Right ventricle myocardium superior (tissue), 1 donor: ENCODE data around the gene EEF1E1. TPM values are rescaled to one million over a fixed set of nuclear protein-coding genes. Genes with fewer than 3 reads are reported as not detected.

Experiments used
- total RNA-seq: library from RNA; stranded (reverse); fragmentation: NEBNext Ultra II Directional; extraction: Animal tissue kit (Norgen Biotek cat#: 25700); gene quantifications from one replicate; pipeline ENCODE4 v1.2.1, GENCODE V29; 2021
- donor health status: DM: no; HTN: yes; CAD: no; lungs with severe emphysema.

Gene EEF1E1
- total RNA-seq, 1 donor from 2014 or later: 10.8 TPM

Other genes starting within 250 kb of the EEF1E1 start
- 39.5 TPM for gene TXNDC5, start 191.8 kb downstream of the EEF1E1 start, total RNA-seq
- gene BLOC1S5, start 38.2 kb downstream of the EEF1E1 start, total RNA-seq: 9.9 TPM